Mesothelial cell of epicardium (in vitro differentiated cells): ENCODE results near the gene AK3. TPM values are rescaled to one million over a fixed set of nuclear protein-coding genes. Genes with fewer than 3 reads are reported as not detected.
A peak's percentile ranks its signal among the peaks of the same experiment; 100 is the strongest.
"Not testable (repeated sequence)": the region's sequence is repeated elsewhere in the genome, so short reads cannot be mapped to it uniquely, and the experiment has no call there.

ENCODE experiments used
- DNase-seq, 2 experiments: peaks; one replicate each; pipeline ENCODE4 v3.0.0; 2021; ENCODE audit warnings: low spot score in 2 of 2; ENCODE audit not compliant: unreplicated experiment in 2 of 2
- H3K27ac Mint-ChIP-seq: 2 replicates; pipeline ENCODE4 v1.8.0; 2021; ENCODE audit warnings: mixed read lengths
- H3K27me3 Mint-ChIP-seq: 2 replicates; pipeline ENCODE4 v1.8.0; 2021; ENCODE audit warnings: low read depth, mixed read lengths
- H3K36me3 Mint-ChIP-seq: 2 replicates; pipeline ENCODE4 v1.8.0; 2021; ENCODE audit warnings: mixed read lengths
- H3K4me1 Mint-ChIP-seq: 2 replicates; pipeline ENCODE4 v1.8.0; 2021; ENCODE audit warnings: mixed read lengths
- H3K4me3 Mint-ChIP-seq: 2 replicates; pipeline ENCODE4 v1.8.0; 2021; ENCODE audit warnings: mild to moderate bottlenecking, moderate library complexity, mixed read lengths
- H3K9me3 Mint-ChIP-seq: 2 replicates; pipeline ENCODE4 v1.8.0; 2021; ENCODE audit warnings: mixed read lengths
- CTCF ChIP-seq: fragments of 200-600 bp; sonication (generic); IDR thresholded peaks from one replicate; pipeline ENCODE4 v1.5.0; 2021; ENCODE audit warnings: antibody characterized with exemption; ENCODE audit not compliant: unreplicated experiment
- total RNA-seq: library from RNA; stranded (reverse); gene quantifications from 3 replicates; pipeline ENCODE4 v1.2.1, GENCODE V29; 2021

AK3 gene
- total RNA-seq, 1 donor from 2014 or later = 57.2 TPM

DNA sequence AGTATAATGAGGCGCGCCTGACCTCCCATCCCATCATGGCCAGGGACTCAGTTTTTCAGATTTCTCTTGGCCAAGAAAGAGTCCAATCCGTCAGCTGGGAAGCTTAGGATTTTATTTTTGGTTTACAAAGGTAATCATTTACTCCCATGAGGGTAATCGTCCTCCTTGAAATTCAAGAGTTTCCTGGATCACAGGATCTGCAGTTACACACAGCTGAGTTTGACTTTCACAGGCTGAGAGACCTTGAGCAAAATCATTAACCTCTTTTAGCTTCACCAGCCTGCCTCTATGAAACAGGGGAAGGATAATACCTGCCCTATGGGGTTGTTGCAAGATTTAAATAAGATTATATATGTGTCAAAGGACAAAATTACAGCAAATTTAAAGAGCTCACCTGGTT, 15.4 kb upstream of the AK3 start:
- no peak for DNase-seq

GRCh38 chr9:4755026-4755609, 14.1 kb upstream of the AK3 start:
- no peak for DNase-seq
- no peaks in the 10 kb centered on the region for H3K9me3 Mint-ChIP-seq
- H3K36me3 Mint-ChIP-seq = no peaks in the 10 kb centered on the region
- no peak for TF ChIP-seq CTCF
- peaks cover 5% of the 10 kb centered on the region for H3K4me1 Mint-ChIP-seq
- H3K27ac Mint-ChIP-seq = peak overlapping the region; percentile 23
- peaks cover 1% of the 10 kb centered on the region for H3K27me3 Mint-ChIP-seq
- H3K4me3 Mint-ChIP-seq = no peak overlapping the region

More for the DNA sequence above, 15.4 kb upstream of the AK3 start:
- peaks cover 9% of the 10 kb centered on the region for H3K27me3 Mint-ChIP-seq
- H3K9me3 Mint-ChIP-seq = no peaks in the 10 kb centered on the region
- no peak overlapping the region for H3K4me3 Mint-ChIP-seq
- no peak for TF ChIP-seq CTCF
- no peaks in the 10 kb centered on the region for H3K36me3 Mint-ChIP-seq
- H3K4me1 Mint-ChIP-seq = peaks cover 5% of the 10 kb centered on the region
- H3K27ac Mint-ChIP-seq = no peak overlapping the region

DNA sequence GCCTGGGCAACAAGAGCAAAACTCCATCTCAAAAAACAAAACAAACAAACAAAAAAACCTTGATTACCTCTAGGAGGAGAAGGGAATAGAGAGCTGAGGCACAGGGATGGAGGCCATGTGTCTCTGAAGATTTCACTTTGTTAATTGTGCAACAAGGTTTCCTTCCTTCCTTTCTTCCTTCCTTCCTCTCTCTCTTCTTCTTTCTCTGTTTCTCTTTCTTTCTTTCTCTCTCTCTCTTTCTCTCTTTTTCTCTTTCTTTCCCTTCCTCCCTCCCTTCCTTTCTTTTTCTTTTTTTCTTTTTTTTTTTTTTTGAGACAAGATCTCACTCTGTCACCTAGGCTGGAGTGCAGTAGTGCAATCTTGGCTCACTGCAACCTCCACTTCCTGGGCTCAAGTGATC, 13.5 kb upstream of the AK3 start:
- not testable (repeated sequence) for H3K4me1 Mint-ChIP-seq, H3K27me3 Mint-ChIP-seq, H3K36me3 Mint-ChIP-seq, DNase-seq, H3K4me3 Mint-ChIP-seq, H3K27ac Mint-ChIP-seq, H3K9me3 Mint-ChIP-seq

DNA sequence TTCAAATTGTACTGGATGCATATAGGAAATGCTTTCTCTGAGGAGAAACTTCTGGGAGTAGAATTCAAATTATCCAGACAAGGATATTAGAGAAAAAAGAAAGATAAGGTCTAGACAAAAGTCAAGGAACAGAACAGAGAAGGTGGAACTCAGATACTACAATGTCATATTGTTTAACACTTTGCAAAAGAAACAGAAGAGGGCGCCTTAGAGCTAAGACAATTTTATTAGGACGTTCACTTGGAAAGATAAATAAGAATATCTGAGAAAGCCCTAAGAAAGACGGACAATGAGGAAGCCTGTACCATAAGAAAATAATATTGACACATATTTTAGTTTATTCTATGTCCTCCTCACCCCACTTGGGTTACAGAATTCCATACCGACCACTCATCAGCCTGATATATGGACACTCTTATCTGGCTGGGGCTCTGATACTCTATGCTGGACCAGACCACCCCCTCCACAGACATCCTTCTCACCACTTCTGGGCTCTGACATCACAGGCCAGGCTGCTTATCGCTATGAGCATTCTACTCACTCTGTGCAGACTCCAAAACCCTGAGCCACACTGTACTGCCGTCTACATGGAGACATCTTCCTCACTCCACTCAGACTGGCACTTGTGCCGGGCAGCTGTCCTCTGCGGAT, 9.1 kb upstream of the AK3 start:
- Mint-ChIP-seq H3K9me3 (no peaks in the 10 kb centered on the region), H3K27me3 (no peaks in the 10 kb centered on the region), H3K4me3 (no peak overlapping the region), H3K27ac (no peak overlapping the region), H3K4me1 (peaks cover 1% of the 10 kb centered on the region), H3K36me3 (no peaks in the 10 kb centered on the region)
- no peak for DNase-seq
- peak; percentile 40 for TF ChIP-seq CTCF

- TF ChIP-seq CTCF = no peak
- no peak overlapping the region for H3K4me3 Mint-ChIP-seq
- no peaks in the 10 kb centered on the region for H3K9me3 Mint-ChIP-seq
- no peaks in the 10 kb centered on the region for H3K36me3 Mint-ChIP-seq
- no peak for DNase-seq
- H3K4me1 Mint-ChIP-seq = peaks cover under 1% of the 10 kb centered on the region
- no peaks in the 10 kb centered on the region for H3K27me3 Mint-ChIP-seq
- no peak overlapping the region for H3K27ac Mint-ChIP-seq
Measured at GRCh38 chr9:4748612-4749011, 7.6 kb upstream of the AK3 start.

GRCh38 chr9:4746278-4747030, 5.5 kb upstream of the AK3 start:
- H3K36me3 Mint-ChIP-seq = no peaks in the 10 kb centered on the region
- no peak for TF ChIP-seq CTCF
- peaks cover 13% of the 10 kb centered on the region for H3K4me1 Mint-ChIP-seq
- H3K27me3 Mint-ChIP-seq = no peaks in the 10 kb centered on the region
- no peak overlapping the region for H3K27ac Mint-ChIP-seq
- H3K9me3 Mint-ChIP-seq = no peaks in the 10 kb centered on the region
- DNase-seq = no peak
- no peak overlapping the region for H3K4me3 Mint-ChIP-seq
